Limb (tissue), 2 donors: ENCODE results near the gene ACVR1.

Source experiments
- DNase-seq, 2 donors: peaks; one replicate each; pipeline ENCODE4 v3.0.0-alpha.2; 2016; ENCODE audit errors: extremely low spot score in 2 of 2

The ACVR1 gene

GRCh38 chr2:157876066-157876785, at the start of gene ACVR1:
Gene ACVR1, minus strand, starts transcription at chr2:157876330. Its CDS starts 76,837 bp downstream, at chr2:157799493.
- peak; percentile 96 for DNase-seq

- no peak for DNase-seq
These were observed 48.9 kb upstream of the ACVR1 start for GRCh38 chr2:157925071-157925470.

- DNase-seq, result no peak
These were observed 47.6 kb upstream of the ACVR1 start for GRCh38 chr2:157923598-157924217.

GRCh38 chr2:157922815-157923214, 46.7 kb upstream of the ACVR1 start:
- no peak for DNase-seq

- DNase-seq, result no peak
These were observed 46.2 kb upstream of the ACVR1 start for GRCh38 chr2:157922336-157922735.

- DNase-seq, result no peak
These were observed 44.6 kb upstream of the ACVR1 start for GRCh38 chr2:157920736-157921135.

- no peak for DNase-seq
These were observed 43.1 kb upstream of the ACVR1 start for GRCh38 chr2:157919181-157919580.

GRCh38 chr2:157918319-157918718, 42.2 kb upstream of the ACVR1 start:
- no peak for DNase-seq

GRCh38 chr2:157911750-157912149, 35.6 kb upstream of the ACVR1 start:
- DNase-seq, result no peak

GRCh38 chr2:157911246-157911645, 35.1 kb upstream of the ACVR1 start:
- DNase-seq, result no peak

GRCh38 chr2:157905092-157905491, 29.0 kb upstream of the ACVR1 start:
- no peak for DNase-seq

GRCh38 chr2:157903626-157904025, 27.5 kb upstream of the ACVR1 start:
- no peak for DNase-seq

- no peak for DNase-seq
These were observed 27.0 kb upstream of the ACVR1 start for GRCh38 chr2:157903151-157903550.

- no peak for DNase-seq
These were observed 26.6 kb upstream of the ACVR1 start for GRCh38 chr2:157902692-157903091.

- no peak for DNase-seq
These were observed 25.2 kb upstream of the ACVR1 start for GRCh38 chr2:157901325-157901724.

GRCh38 chr2:157900684-157901083, 24.6 kb upstream of the ACVR1 start:
- no peak for DNase-seq

- no peak for DNase-seq
These were observed 24.1 kb upstream of the ACVR1 start for GRCh38 chr2:157900203-157900602.

- DNase-seq, result no peak
These were observed 23.2 kb upstream of the ACVR1 start for GRCh38 chr2:157899125-157899839.

- no peak for DNase-seq
These were observed 22.5 kb upstream of the ACVR1 start for GRCh38 chr2:157898591-157898996.

GRCh38 chr2:157897106-157897971, 21.2 kb upstream of the ACVR1 start:
- no peak for DNase-seq

- DNase-seq, result no peak
These were observed 19.4 kb upstream of the ACVR1 start for GRCh38 chr2:157895531-157895930.
